HepG2 (cell line): ENCODE results near the gene IL15.

Source experiments
- CREB1 ChIP-seq, 2 experiments: fragments of 450-650 bp in 1 of 2; IDR thresholded peaks; 2 replicates each; pipeline ENCODE4 v1.6.1; 2016 to 2017; ENCODE audit warnings: control low read depth in 1 of 2, mild to moderate bottlenecking in 1 of 2, missing compliant biosample characterization in 1 of 2, missing genetic modification characterization in 1 of 2
- HES4 ChIP-seq: sonication (generic); formaldehyde crosslinking; IDR thresholded peaks from 2 replicates; pipeline ENCODE4 v1.9.0; 2021; ENCODE audit warnings: mild to moderate bottlenecking, missing genetic modification reagents, borderline replicate concordance
- KLF9 ChIP-seq: IDR thresholded peaks from 2 replicates; pipeline ENCODE4 v1.6.1; 2016; ENCODE audit warnings: low read depth
- ZBTB38 ChIP-seq: sonication (generic); formaldehyde crosslinking; IDR thresholded peaks from 2 replicates; pipeline ENCODE4 v1.5.1; 2020; ENCODE audit warnings: mild to moderate bottlenecking, missing genetic modification reagents
- ZFX ChIP-seq: sonication (generic); formaldehyde crosslinking; IDR thresholded peaks from 2 replicates; pipeline ENCODE4 v1.4.0; 2020; ENCODE audit warnings: mild to moderate bottlenecking, low read depth, missing genetic modification reagents, moderate library complexity
- ZNF362 ChIP-seq: sonication (generic); formaldehyde crosslinking; IDR thresholded peaks from 2 replicates; pipeline ENCODE4 v1.4.0; 2020; ENCODE audit warnings: missing genetic modification reagents, mild to moderate bottlenecking, borderline replicate concordance
- ZNF652 ChIP-seq: IDR thresholded peaks from 2 replicates; pipeline ENCODE4 v1.6.1; 2016; ENCODE audit warnings: low read depth, borderline replicate concordance
- TF ChIP-seq, protein P1 (sequence below): sonication (generic); formaldehyde crosslinking; IDR thresholded peaks from 2 replicates; pipeline ENCODE4 v1.4.0; 2020; ENCODE audit warnings: mild to moderate bottlenecking, missing genetic modification reagents

GRCh38 chr4:141703497-141703896 lies 67.1 kb downstream of the IL15 start:
- no peak for TF ChIP-seq HES4 (CRISPR knock-in tag)
- no peak for TF ChIP-seq ZNF652
- no peak for TF ChIP-seq ZNF362
- TF ChIP-seq, protein P1, sequence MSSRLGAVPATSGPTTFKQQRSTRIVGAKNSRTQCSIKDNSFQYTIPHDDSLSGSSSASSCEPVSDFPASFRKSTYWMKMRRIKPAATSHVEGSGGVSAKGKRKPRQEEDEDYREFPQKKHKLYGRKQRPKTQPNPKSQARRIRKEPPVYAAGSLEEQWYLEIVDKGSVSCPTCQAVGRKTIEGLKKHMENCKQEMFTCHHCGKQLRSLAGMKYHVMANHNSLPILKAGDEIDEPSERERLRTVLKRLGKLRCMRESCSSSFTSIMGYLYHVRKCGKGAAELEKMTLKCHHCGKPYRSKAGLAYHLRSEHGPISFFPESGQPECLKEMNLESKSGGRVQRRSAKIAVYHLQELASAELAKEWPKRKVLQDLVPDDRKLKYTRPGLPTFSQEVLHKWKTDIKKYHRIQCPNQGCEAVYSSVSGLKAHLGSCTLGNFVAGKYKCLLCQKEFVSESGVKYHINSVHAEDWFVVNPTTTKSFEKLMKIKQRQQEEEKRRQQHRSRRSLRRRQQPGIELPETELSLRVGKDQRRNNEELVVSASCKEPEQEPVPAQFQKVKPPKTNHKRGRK (CRISPR knock-in tag) = no peak
- TF ChIP-seq KLF9 = no peak
- no peak for TF ChIP-seq ZFX (CRISPR knock-in tag)
- no peak for TF ChIP-seq ZBTB38 (CRISPR knock-in tag)
- no peak for TF ChIP-seq CREB1 (IDR thresholded peaks at IDR 0.05)
- no peak for TF ChIP-seq CREB1 (CRISPR knock-in tag; IDR thresholded peaks at IDR 0.05)
